HG02798 (cell line): Measurements from ENCODE around the gene KDM2A.
A peak's percentile ranks its signal among the peaks of the same experiment; 100 is the strongest.

Experiments used
- ATAC-seq: cut with Tn5 transposase; IDR thresholded peaks from one replicate; pipeline ENCODE4 v1.9.1; 2021; ENCODE audit warnings: mild to moderate bottlenecking; ENCODE audit not compliant: unreplicated experiment, poor library complexity

KDM2A gene

GRCh38 chr11:67280788-67281551 is 161.9 kb downstream of the KDM2A start:
- ATAC-seq, result no peak

- ATAC-seq, result no peak
Observed at GRCh38 chr11:67281552-67282150, 162.6 kb downstream of the KDM2A start.

GRCh38 chr11:67282155-67282875 is 163.3 kb downstream of the KDM2A start:
- no peak for ATAC-seq

- no peak for ATAC-seq
Observed at GRCh38 chr11:67282876-67283371, 163.9 kb downstream of the KDM2A start.

GRCh38 chr11:67283481-67283963 is 164.5 kb downstream of the KDM2A start:
- no peak for ATAC-seq

GRCh38 chr11:67284811-67285540 is 165.9 kb downstream of the KDM2A start:
- no peak for ATAC-seq

GRCh38 chr11:67285541-67286498 is 166.8 kb downstream of the KDM2A start:
- no peak for ATAC-seq

GRCh38 chr11:67286621-67287333 is 167.7 kb downstream of the KDM2A start:
- no peak for ATAC-seq

GRCh38 chr11:67287355-67288197 is 168.5 kb downstream of the KDM2A start:
- ATAC-seq, result no peak

- ATAC-seq, result no peak
Observed at GRCh38 chr11:67288198-67288451, 169.1 kb downstream of the KDM2A start.

GRCh38 chr11:67288452-67289225 is 169.6 kb downstream of the KDM2A start:
- ATAC-seq, result peak; percentile 73

- no peak for ATAC-seq
Observed at GRCh38 chr11:67289226-67289650, 170.2 kb downstream of the KDM2A start, which contains the start of gene ANKRD13D. ANKRD13D (plus strand) TSS chr11:67289303; CDS start chr11:67289461, 158 bp downstream.

- no peak for ATAC-seq
Observed at GRCh38 chr11:67289651-67290479, 170.8 kb downstream of the KDM2A start.

- no peak for ATAC-seq
Observed at GRCh38 chr11:67290801-67291200, 171.7 kb downstream of the KDM2A start.

GRCh38 chr11:67291481-67292381 is 172.7 kb downstream of the KDM2A start:
- ATAC-seq, result no peak
